HG03039 (cell line): Measurements from ENCODE around the gene CHMP6.

ENCODE experiments used
- ATAC-seq: cut with Tn5 transposase; IDR thresholded peaks from one replicate; pipeline ENCODE4 v1.9.1; 2021; ENCODE audit warnings: mild to moderate bottlenecking, moderate library complexity; ENCODE audit not compliant: unreplicated experiment

The CHMP6 gene

GRCh38 chr17:80970762-80971703, 20.6 kb upstream of the CHMP6 start:
- no peak for ATAC-seq

DNA sequence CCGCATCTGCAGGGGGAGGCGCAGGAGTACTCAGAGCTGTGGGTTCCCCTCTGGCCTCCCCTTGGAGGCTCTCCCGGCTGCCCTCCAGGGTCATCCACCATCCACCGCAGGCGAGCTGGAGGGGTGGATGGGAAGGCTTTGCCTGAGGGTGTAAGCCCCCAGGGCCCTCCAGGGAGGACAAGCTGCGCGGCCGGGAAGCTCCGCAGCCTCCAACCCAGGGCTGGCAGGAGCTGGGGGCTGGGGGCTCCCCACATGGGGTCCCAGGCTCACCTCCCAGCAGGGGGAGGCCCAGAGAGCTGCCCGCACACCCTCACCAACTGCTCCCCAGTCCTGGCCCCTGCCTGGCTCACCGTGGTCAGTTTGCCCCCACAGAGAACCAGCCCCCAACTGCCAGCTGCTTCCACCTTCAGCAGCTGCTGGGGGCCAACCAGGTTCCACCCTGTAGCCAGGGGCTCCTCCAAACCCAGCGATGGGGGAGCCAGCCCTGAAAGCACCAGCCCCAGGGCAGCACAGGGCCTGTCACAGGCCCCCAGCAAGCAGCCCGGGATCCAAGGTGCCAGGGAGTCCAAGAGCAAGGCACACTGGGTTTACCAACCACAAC, 19.8 kb upstream of the CHMP6 start:
- no peak for ATAC-seq

- no peak for ATAC-seq
These were observed 14.9 kb upstream of the CHMP6 start for GRCh38 chr17:80976701-80977100.

GRCh38 chr17:80977172-80977571, 14.5 kb upstream of the CHMP6 start:
- ATAC-seq: no peak

DNA sequence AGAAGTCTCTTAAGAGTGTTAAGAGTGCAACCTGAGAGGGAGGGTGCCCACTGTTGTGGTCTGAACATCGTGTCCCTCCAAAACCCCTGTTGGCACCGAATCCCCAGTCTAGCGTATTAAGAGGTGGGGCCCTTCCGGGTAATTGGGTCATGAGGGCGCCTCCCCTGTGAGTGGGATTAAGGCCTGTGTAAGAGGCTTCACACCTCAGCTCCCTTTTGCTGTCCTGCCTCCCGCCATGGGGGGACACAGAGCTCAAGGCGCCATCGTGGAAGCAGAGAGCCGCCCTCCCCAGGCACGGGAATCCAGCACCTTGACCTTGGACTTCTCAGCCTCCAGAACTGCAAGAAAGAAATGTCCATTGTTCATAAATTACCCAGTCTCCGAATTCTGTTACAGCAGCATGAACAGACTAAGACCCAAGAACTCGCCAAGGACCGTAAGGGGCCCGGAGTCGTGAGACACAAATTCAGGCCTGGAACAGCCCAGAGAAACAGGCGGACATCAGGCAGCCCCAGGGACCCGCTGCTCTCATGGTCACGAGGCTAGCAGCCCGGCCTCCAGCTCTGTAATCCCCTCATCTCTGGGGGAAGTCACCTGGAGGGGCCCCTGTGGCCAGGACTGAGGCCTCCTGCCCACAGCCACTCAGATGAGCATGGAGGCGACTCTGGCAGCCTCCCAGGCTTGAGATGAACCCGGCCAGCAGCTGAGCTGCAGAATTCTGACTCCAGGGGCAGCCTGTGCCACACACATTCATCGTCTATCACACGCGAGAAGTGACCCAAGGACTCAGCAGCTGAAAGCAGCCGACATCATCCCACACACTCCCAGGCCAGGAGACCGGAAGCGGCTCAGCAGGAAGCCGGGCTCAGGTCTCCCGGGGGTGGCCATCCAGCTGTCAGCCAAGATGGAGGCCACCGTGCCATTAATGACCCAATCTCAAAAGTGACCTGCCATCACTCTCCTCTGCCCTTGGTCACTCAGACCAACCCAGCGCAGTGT, 12.8 kb upstream of the CHMP6 start:
- no peak for ATAC-seq

DNA sequence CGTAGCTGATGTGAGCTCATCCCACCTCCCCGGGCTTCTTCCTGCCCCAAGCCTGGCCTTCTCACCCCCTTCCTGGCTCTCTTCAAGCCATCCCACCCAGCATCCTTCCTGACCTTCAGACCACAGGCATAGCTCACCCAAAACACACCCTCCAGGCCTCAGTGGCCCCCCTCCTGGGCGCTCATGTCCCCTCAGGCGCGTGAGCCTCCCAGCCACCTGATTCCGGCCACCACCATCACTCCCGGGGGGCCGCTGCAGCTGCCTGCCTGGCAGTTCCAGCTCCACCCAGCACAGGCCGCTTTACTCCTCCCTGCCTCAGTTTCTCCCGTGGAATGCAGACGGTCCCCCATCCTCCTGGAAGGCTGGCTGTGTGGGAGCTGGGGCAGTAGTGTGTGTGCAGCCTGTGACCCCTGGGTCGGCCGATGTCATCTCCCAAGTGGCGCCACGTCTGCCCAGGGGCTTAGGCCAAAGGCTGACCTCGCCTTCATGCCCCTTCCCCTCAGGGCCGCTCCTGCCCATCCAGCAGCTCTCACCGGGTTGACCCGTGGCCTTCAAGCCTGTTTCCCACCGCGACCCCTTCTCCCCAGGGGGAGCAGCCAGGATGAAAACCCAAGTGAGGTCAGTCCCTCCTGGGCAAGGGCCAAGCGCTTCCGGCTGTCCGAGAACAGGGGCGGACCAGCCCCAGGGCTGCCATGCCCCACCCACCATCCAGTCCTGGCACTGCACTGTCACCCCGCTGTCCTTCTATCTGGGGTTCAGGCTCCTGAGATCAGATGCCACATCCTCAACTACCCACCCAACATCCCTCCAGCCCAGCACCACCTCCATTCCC, 11.9 kb upstream of the CHMP6 start:
- no peak for ATAC-seq

GRCh38 chr17:80980397-80981061, 11.1 kb upstream of the CHMP6 start:
- no peak for ATAC-seq

GRCh38 chr17:80981062-80981902, 10.4 kb upstream of the CHMP6 start:
- ATAC-seq: no peak

GRCh38 chr17:80981929-80982425, 9.7 kb upstream of the CHMP6 start:
- ATAC-seq: no peak

GRCh38 chr17:80982426-80982974, 9.1 kb upstream of the CHMP6 start:
- no peak for ATAC-seq

GRCh38 chr17:80983545-80983944, 8.1 kb upstream of the CHMP6 start:
- ATAC-seq: no peak

DNA sequence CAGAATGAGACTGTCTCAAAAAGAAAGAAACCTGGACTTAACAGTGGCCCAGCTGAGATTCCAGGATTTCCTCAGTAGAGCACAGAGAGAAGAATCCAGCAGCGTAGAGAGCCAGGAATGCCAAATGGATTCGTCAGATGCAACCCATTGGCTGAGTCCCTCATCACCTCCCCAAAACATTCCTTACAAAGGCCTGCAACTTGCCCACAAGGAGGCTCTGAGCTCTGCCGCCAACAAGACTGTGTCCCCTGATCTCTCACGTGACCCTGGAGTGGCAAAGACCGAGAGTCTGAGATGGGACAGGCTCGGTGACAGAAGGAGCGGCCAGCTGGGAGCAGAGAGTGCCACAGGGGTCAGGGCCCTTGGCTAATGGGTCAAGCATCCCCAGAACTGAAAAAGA, 6.9 kb upstream of the CHMP6 start:
- no peak for ATAC-seq

DNA sequence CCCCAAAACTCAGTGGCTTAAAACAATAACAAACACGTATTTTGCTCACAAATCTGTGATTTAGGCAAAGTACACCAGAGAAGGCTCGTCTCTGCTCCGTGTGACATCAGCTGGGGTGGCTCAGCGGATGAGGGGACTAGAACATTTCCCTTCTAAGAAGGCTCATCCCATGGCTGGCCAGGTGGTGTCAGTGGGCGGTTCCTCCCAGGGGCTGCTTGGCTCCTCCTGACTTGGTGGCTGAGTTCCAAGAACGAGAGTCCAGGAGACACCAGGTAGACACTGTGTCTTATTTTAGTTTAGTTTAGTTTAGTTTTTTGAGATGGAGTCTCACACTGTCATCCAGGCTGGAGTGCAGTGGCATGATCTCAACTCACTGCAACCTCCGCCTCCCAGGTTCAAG, 5.6 kb upstream of the CHMP6 start:
- no peak for ATAC-seq

- no peak for ATAC-seq
These were observed 4.7 kb upstream of the CHMP6 start for GRCh38 chr17:80986816-80987475.

GRCh38 chr17:80987941-80988461, 3.6 kb upstream of the CHMP6 start:
- ATAC-seq: no peak

DNA sequence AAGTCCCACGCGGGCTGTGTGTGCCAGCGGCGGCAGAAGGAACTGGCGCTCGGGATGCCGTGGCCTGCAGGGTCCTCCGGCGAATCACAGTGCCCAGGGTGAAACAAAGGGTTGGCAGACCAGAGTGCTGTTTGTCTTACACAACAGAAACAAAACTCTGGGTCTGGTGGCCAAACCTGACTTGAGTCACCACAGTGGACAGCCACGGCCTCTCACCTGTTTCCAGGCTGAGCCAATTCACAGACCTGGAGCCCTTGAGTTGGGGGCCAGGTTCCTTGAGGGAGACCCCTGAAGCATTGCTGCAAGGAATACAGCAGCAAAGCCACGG, 2.1 kb upstream of the CHMP6 start:
- ATAC-seq: no peak

- ATAC-seq: no peak
These were observed 558 bp upstream of the CHMP6 start for GRCh38 chr17:80990921-80991644.
